Measurements from ENCODE around the gene SIGLEC5. TPM values are rescaled to one million over a fixed set of nuclear protein-coding genes. Genes with fewer than 3 reads are reported as not detected.

The SIGLEC5 gene
- total RNA-seq, 1 experiment from 2014 or later: not detected

GRCh38 chr19:51607077-51607476, 23.1 kb downstream of the SIGLEC5 start:
- no peak for DNase-seq (ENCODE audit: low spot score)
- no peak overlapping the region for H3K27ac ChIP-seq (ENCODE audit: low read depth, low read length, poor library complexity, severe bottlenecking)
- POLR2A ChIA-PET (ENCODE audit: low non-redundant PET): no interaction called here
- no TSS peak for BruUV-seq (replicated peaks)
- H3K4me3 ChIP-seq (ENCODE audit: low read depth, low read length, poor library complexity, severe bottlenecking): no peak overlapping the region
- no peaks in the 10 kb centered on the region for H3K9me3 ChIP-seq (ENCODE audit: low read depth, low read length, poor library complexity, severe bottlenecking)
- TF ChIP-seq CTCF (conservative IDR thresholded peaks at IDR 0.05; ENCODE audit: low read depth, low read length) (no peak), EZH2 (IDR thresholded peaks at IDR 0.05; ENCODE audit: borderline replicate concordance, low read depth, low read length, poor library complexity, severe bottlenecking) (no peak)
- H3K36me3 ChIP-seq (ENCODE audit: insufficient read depth, low read length, poor library complexity, severe bottlenecking): no peaks in the 10 kb centered on the region
- CTCF ChIA-PET: no interaction called here
- H3K4me1 ChIP-seq (ENCODE audit: insufficient read depth, low read length, poor library complexity, severe bottlenecking): no peaks in the 10 kb centered on the region
- H3K27me3 ChIP-seq (replicated peaks; ENCODE audit: insufficient read depth, low read depth, low read length, poor library complexity): no peaks in the 10 kb centered on the region
- intact Hi-C loops (cut with micrococcal nuclease; ENCODE audit: unreplicated experiment): loop anchor here (5.0 to 10.0 kb wide), 3 partner anchors 50 to 198 kb away; no protein-coding TSS in a partner anchor

DNA sequence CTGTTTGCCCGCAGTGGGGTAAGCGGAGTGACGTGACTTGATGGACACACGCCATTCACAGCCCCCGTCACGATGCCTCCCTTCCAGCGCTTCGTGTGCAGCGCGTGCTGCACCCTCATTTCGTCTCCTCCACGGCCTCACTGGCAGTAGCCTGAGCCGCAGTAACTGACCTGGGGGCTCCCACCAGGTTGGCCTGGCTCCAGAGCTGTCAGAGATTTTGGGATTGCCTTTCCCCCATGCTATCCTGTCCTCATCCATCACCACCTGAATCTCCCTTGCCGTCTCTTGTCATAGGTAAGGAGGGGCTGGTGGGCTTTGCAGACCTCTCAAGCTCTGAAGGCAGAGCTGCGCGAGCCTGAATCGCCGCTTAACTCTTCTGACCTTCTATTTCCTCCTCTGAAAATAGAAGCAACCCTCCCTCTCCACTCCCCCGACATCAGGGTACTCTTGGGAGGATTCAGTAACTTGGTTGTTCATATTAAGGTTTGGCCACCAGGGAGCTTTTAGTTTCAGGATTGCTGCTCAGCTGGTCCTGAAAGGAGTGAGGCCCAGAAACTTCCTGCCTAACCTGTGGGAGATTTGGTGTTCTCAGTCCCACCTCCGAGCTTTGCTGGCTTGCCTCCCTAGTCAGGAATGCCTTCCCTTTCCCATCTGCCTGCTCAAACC, 27.9 kb downstream of the SIGLEC5 start:
- BruUV-seq (replicated peaks): no TSS peak
- no peaks in the 10 kb centered on the region for H3K4me1 ChIP-seq (ENCODE audit: insufficient read depth, low read length, poor library complexity, severe bottlenecking)
- CTCF ChIA-PET: no interaction called here
- no peaks in the 10 kb centered on the region for H3K36me3 ChIP-seq (ENCODE audit: insufficient read depth, low read length, poor library complexity, severe bottlenecking)
- H3K27me3 ChIP-seq (replicated peaks; ENCODE audit: insufficient read depth, low read depth, low read length, poor library complexity): no peaks in the 10 kb centered on the region
- POLR2A ChIA-PET (ENCODE audit: low non-redundant PET): no interaction called here
- no peaks in the 10 kb centered on the region for H3K9me3 ChIP-seq (ENCODE audit: low read depth, low read length, poor library complexity, severe bottlenecking)
- no peak for DNase-seq (ENCODE audit: low spot score)
- no peak for TF ChIP-seq CTCF (conservative IDR thresholded peaks at IDR 0.05; ENCODE audit: low read depth, low read length)
- TF ChIP-seq EZH2 (IDR thresholded peaks at IDR 0.05; ENCODE audit: borderline replicate concordance, low read depth, low read length, poor library complexity, severe bottlenecking): no peak
- no peak overlapping the region for H3K27ac ChIP-seq (ENCODE audit: low read depth, low read length, poor library complexity, severe bottlenecking)
- intact Hi-C loops (cut with micrococcal nuclease; ENCODE audit: unreplicated experiment): loop anchor here (10.0 kb wide), 1 partner anchor 202 kb away; no protein-coding TSS in a partner anchor
- no peak overlapping the region for H3K4me3 ChIP-seq (ENCODE audit: low read depth, low read length, poor library complexity, severe bottlenecking)

- H3K27me3 ChIP-seq (replicated peaks; ENCODE audit: insufficient read depth, low read depth, low read length, poor library complexity): no peaks in the 10 kb centered on the region
- no peak for DNase-seq (ENCODE audit: low spot score)
- intact Hi-C loops (cut with micrococcal nuclease; ENCODE audit: unreplicated experiment): loop anchor here (10.0 kb wide), 1 partner anchor 204 kb away; no protein-coding TSS in a partner anchor
- H3K4me1 ChIP-seq (ENCODE audit: insufficient read depth, low read length, poor library complexity, severe bottlenecking): no peaks in the 10 kb centered on the region
- no TSS peak for BruUV-seq (replicated peaks)
- POLR2A ChIA-PET (ENCODE audit: low non-redundant PET): no interaction called here
- CTCF ChIA-PET: no interaction called here
- TF ChIP-seq CTCF (conservative IDR thresholded peaks at IDR 0.05; ENCODE audit: low read depth, low read length): no peak
- no peak for TF ChIP-seq EZH2 (IDR thresholded peaks at IDR 0.05; ENCODE audit: borderline replicate concordance, low read depth, low read length, poor library complexity, severe bottlenecking)
- H3K27ac ChIP-seq (ENCODE audit: low read depth, low read length, poor library complexity, severe bottlenecking): no peak overlapping the region
- H3K36me3 ChIP-seq (ENCODE audit: insufficient read depth, low read length, poor library complexity, severe bottlenecking): no peaks in the 10 kb centered on the region
- no peaks in the 10 kb centered on the region for H3K9me3 ChIP-seq (ENCODE audit: low read depth, low read length, poor library complexity, severe bottlenecking)
- H3K4me3 ChIP-seq (ENCODE audit: low read depth, low read length, poor library complexity, severe bottlenecking): no peak overlapping the region
Measured at GRCh38 chr19:51600940-51601580, 29.1 kb downstream of the SIGLEC5 start.

Data from A673 (cell line).